ENCODE data around the gene ARMH3. TPM values are rescaled to one million over a fixed set of nuclear protein-coding genes. Genes with fewer than 3 reads are reported as not detected.

ARMH3 gene
- 10.3 to 13.2 TPM (median 12.2 TPM) in 5 replicates for total RNA-seq (2022; extraction: Qiagen RNA extraction; ENCODE audit: low read depth)

GRCh38 chr10:102055647-102056419 lies at the start of gene ARMH3:
TSS of gene ARMH3 (minus strand) at chr10:102056173. CDS start at chr10:102040114, 16,059 bp downstream.

GRCh38 chr10:102064868-102065560 lies 9.0 kb upstream of the ARMH3 start, which contains the start of gene HPS6:
TSS of gene HPS6 (plus strand) at chr10:102065349. CDS start at chr10:102065475, 126 bp downstream.

GRCh38 chr10:101843032-101844021 lies 212.6 kb downstream of the ARMH3 start, which contains the start of gene KCNIP2:
TSS of gene KCNIP2 (minus strand) at chr10:101843800. CDS start at chr10:101843568, 232 bp downstream.

GRCh38 chr10:101818119-101818871 lies 237.7 kb downstream of the ARMH3 start, which contains the start of gene OGA:
TSS of gene OGA (minus strand) at chr10:101818444. CDS start at chr10:101818022, 422 bp downstream.

Other genes starting within 250 kb of the ARMH3 start
- 54.8 to 76.3 TPM (median 67.3 TPM) in 5 replicates for gene OGA, start 237.7 kb downstream of the ARMH3 start, total RNA-seq (2022; extraction: Qiagen RNA extraction; ENCODE audit: low read depth)
- 0.54 to 1.2 TPM (median 0.73 TPM) in 5 replicates for gene KCNIP2, start 212.4 kb downstream of the ARMH3 start, total RNA-seq (2022; extraction: Qiagen RNA extraction; ENCODE audit: low read depth)
- gene HPS6, start 9.2 kb upstream of the ARMH3 start, total RNA-seq (2022; extraction: Qiagen RNA extraction; ENCODE audit: low read depth): 25.0 to 40.1 TPM (median 33.9 TPM) in 5 replicates
- gene LDB1, start 64.2 kb upstream of the ARMH3 start, total RNA-seq (2022; extraction: Qiagen RNA extraction; ENCODE audit: low read depth): 29.7 to 40.1 TPM (median 37.0 TPM) in 5 replicates
- gene PPRC1, start 76.9 kb upstream of the ARMH3 start, total RNA-seq (2022; extraction: Qiagen RNA extraction; ENCODE audit: low read depth): 47.0 to 70.3 TPM (median 58.0 TPM) in 5 replicates
- 174 to 199 TPM (median 189 TPM) in 5 replicates for gene NOLC1, start 96.2 kb upstream of the ARMH3 start, total RNA-seq (2022; extraction: Qiagen RNA extraction; ENCODE audit: low read depth)
- 0.10 to 0.27 TPM (median 0.25 TPM) in 5 replicates for gene ELOVL3, start 170.1 kb upstream of the ARMH3 start, total RNA-seq (2022; extraction: Qiagen RNA extraction; ENCODE audit: low read depth)
- 0.27 to 0.38 TPM (median 0.29 TPM) in 4 of 5 replicates, not detected in the other for gene PITX3, start 185.3 kb upstream of the ARMH3 start, total RNA-seq (2022; extraction: Qiagen RNA extraction; ENCODE audit: low read depth)
- 19.6 to 24.9 TPM (median 24.4 TPM) in 5 replicates for gene GBF1, start 189.4 kb upstream of the ARMH3 start, total RNA-seq (2022; extraction: Qiagen RNA extraction; ENCODE audit: low read depth)